Stimulated activated CD8-positive, alpha-beta memory T cell treated with anti-CD3 and anti-CD28 coated beads, Interleukin-7, amount 100 ng/mL, for 4 hours (primary cell): Measurements from ENCODE around the gene OTOA.
"Not testable (repeated sequence)": the region's sequence is repeated elsewhere in the genome, so short reads cannot be mapped to it uniquely, and the experiment has no call there.

ENCODE experiments used
- DNase-seq, 2 donors: peaks; one replicate each; pipeline ENCODE4 v3.0.0-alpha.2; 2020; ENCODE audit warnings: low read depth in 2 of 2

The OTOA gene

GRCh38 chr16:21641916-21642315 lies 21.9 kb upstream of the OTOA start:
- no peak for DNase-seq

- DNase-seq: no peak
Measured at GRCh38 chr16:21642861-21643260, 20.9 kb upstream of the OTOA start.

- no peak for DNase-seq
Measured at GRCh38 chr16:21643785-21644184, 20.0 kb upstream of the OTOA start.

- DNase-seq: no peak
Measured at GRCh38 chr16:21644674-21645073, 19.1 kb upstream of the OTOA start.

GRCh38 chr16:21645261-21645721 lies 18.5 kb upstream of the OTOA start:
- DNase-seq: no peak

- no peak for DNase-seq
Measured at GRCh38 chr16:21646091-21646490, 17.7 kb upstream of the OTOA start.

- peak; percentile 71 to 77 for DNase-seq
Measured at GRCh38 chr16:21646721-21647561, 16.8 kb upstream of the OTOA start.

- DNase-seq: no peak
Measured at GRCh38 chr16:21647562-21648164, 16.1 kb upstream of the OTOA start.

- DNase-seq: not testable (repeated sequence)
Measured at GRCh38 chr16:21649826-21650406, 13.9 kb upstream of the OTOA start.

GRCh38 chr16:21650521-21650920 lies 13.2 kb upstream of the OTOA start:
- DNase-seq: no peak

GRCh38 chr16:21651515-21651914 lies 12.3 kb upstream of the OTOA start:
- no peak for DNase-seq

GRCh38 chr16:21652453-21652852 lies 11.3 kb upstream of the OTOA start, which contains the start of gene IGSF6:
Gene IGSF6, minus strand, starts transcription at chr16:21652608. Its CDS starts 10 bp downstream, at chr16:21652598.
- DNase-seq: no peak

GRCh38 chr16:21653571-21653970 lies 10.2 kb upstream of the OTOA start:
- DNase-seq: no peak

- DNase-seq: no peak
Measured at GRCh38 chr16:21654466-21654865, 9.3 kb upstream of the OTOA start.

GRCh38 chr16:21654881-21655280 lies 8.9 kb upstream of the OTOA start:
- no peak for DNase-seq

GRCh38 chr16:21656795-21657768 lies 6.7 kb upstream of the OTOA start:
- DNase-seq: peak in 1 of 2 donors; percentile 23

- no peak for DNase-seq
Measured at GRCh38 chr16:21659124-21659523, 4.6 kb upstream of the OTOA start.

- DNase-seq: no peak
Measured at GRCh38 chr16:21664801-21665492, 1.2 kb downstream of the OTOA start.

- no peak for DNase-seq
Measured at GRCh38 chr16:21666772-21667171, 3.0 kb downstream of the OTOA start.

- no peak for DNase-seq
Measured at GRCh38 chr16:21667575-21667974, 3.8 kb downstream of the OTOA start.

GRCh38 chr16:21673469-21673868 lies 9.7 kb downstream of the OTOA start:
- DNase-seq: no peak
